HepG2 (cell line): ENCODE data around the gene ABCA2. TPM values are rescaled to one million over a fixed set of nuclear protein-coding genes. Genes with fewer than 3 reads are reported as not detected.

Source experiments
- ATAC-seq: fragments of 200-7000 bp; cut with Tn5 transposase; 3 replicates; pipeline ENCODE4 v1.9.1; 2020; ENCODE audit warnings: mild to moderate bottlenecking, moderate library complexity
- BruUV-seq: library from RNA; stranded (reverse); fragments of 400-500 nt; replicated peaks from 2 replicates; lab custom pipeline; 2021; lab: Mats Ljungman, UMichigan
- CTCF ChIA-PET: fragments of 300-600 bp; formaldehyde crosslinking; extraction: SDS; loops from one replicate; lab custom pipeline; 2021; ENCODE audit warnings: low total read pairs, inconsistent platforms, low intra/inter-chr PET ratio; lab: Yijun Ruan, JAX
- POLR2A ChIA-PET: fragments of 350-600 bp; sonication (Branson Sonifier 250); formaldehyde crosslinking; loops from one replicate; lab custom pipeline; 2020; ENCODE audit warnings: antibody characterized with exemption, inconsistent platforms; lab: Yijun Ruan, JAX
- DNase-seq: peaks from one replicate; pipeline ENCODE4 v3.0.0-alpha.2; 2015; ENCODE audit warnings: low spot score
- FAIRE-seq: peaks from 3 replicates; lab custom pipeline; 2011; peaks lifted over from hg19 to GRCh38; lab: Jason Lieb, UNC
- H2AFZ ChIP-seq: one replicate; pipeline ENCODE4 v1.6.1; 2011; ENCODE audit warnings: low read length, inconsistent platforms
- H3K27ac ChIP-seq: fragments of 300-600 bp; 3 replicates; pipeline ENCODE4 v1.8.0; 2011; ENCODE audit warnings: mixed run types, mild to moderate bottlenecking, mixed read lengths, low read length, inconsistent platforms; ENCODE audit not compliant: insufficient read depth; ENCODE audit errors: extremely low read length
- H3K27me3 ChIP-seq, 2 experiments: fragments of 200-600 bp in 1 of 2; 2 replicates in 1 of 2; 3 replicates in 1 of 2; pipeline versions ENCODE4 v1.6.0 to v1.8.0; 2011; ENCODE audit warnings: low read length in 2 of 2, mild to moderate bottlenecking in 2 of 2, moderate library complexity in 2 of 2, inconsistent platforms in 1 of 2; ENCODE audit not compliant: insufficient read depth in 2 of 2, control insufficient read depth in 1 of 2
- H3K36me3 ChIP-seq, 2 experiments: fragments of 200-600 bp in 1 of 2; replicated peaks in 1 of 2; 2 replicates in 1 of 2; 3 replicates in 1 of 2; pipeline versions ENCODE4 v1.5.1 to v1.8.0; 2011; ENCODE audit warnings: low read length in 2 of 2, inconsistent platforms in 1 of 2; ENCODE audit not compliant: insufficient read depth in 2 of 2, control insufficient read depth in 1 of 2
- H3K4me1 ChIP-seq: 2 replicates; pipeline ENCODE4 v1.5.1; 2012; ENCODE audit warnings: low read length, inconsistent platforms; ENCODE audit not compliant: insufficient read depth
- H3K4me2 ChIP-seq: 2 replicates; pipeline ENCODE4 v1.6.0; 2011; ENCODE audit warnings: low read depth, low read length, inconsistent platforms
- H3K4me3 ChIP-seq, 3 experiments: fragments of 200-600 bp in 1 of 3; sonication (generic), shearing (Covaris generic) in 1 of 3; replicated peaks in 1 of 3; 2 replicates each; pipeline ENCODE4 v1.5.1; 2011 to 2016; ENCODE audit warnings: low read length in 3 of 3, inconsistent platforms in 2 of 3, low read depth in 2 of 3, mild to moderate bottlenecking in 2 of 3, control low read depth in 1 of 3, mixed read lengths in 1 of 3; ENCODE audit not compliant: insufficient read depth in 1 of 3
- H3K79me2 ChIP-seq: one replicate; pipeline ENCODE4 v1.6.1; 2011; ENCODE audit warnings: low read length, inconsistent platforms; ENCODE audit not compliant: insufficient read depth
- H3K9ac ChIP-seq: 2 replicates; pipeline ENCODE4 v1.6.0; 2011; ENCODE audit warnings: mild to moderate bottlenecking, low read depth, low read length, inconsistent platforms; ENCODE audit not compliant: insufficient read depth
- H3K9me3 ChIP-seq: 2 replicates; pipeline ENCODE4 v1.5.1; 2012; ENCODE audit warnings: mild to moderate bottlenecking, low read length
- H4K20me1 ChIP-seq: 2 replicates; pipeline ENCODE4 v1.6.0; 2011; ENCODE audit warnings: inconsistent platforms, mild to moderate bottlenecking, low read length, moderate library complexity; ENCODE audit not compliant: insufficient read depth
- AKAP8 ChIP-seq: sonication (generic); formaldehyde crosslinking; IDR thresholded peaks from 2 replicates; pipeline ENCODE4 v1.5.1; 2020; ENCODE audit warnings: mild to moderate bottlenecking, missing genetic modification reagents
- ARID2 ChIP-seq: sonication (generic); formaldehyde crosslinking; IDR thresholded peaks from 2 replicates; pipeline ENCODE4 v1.8.1; 2022; ENCODE audit warnings: mild to moderate bottlenecking, missing genetic modification reagents, borderline replicate concordance
- ARNT2 ChIP-seq: sonication (generic); formaldehyde crosslinking; IDR thresholded peaks from 2 replicates; pipeline ENCODE4 v1.8.0; 2022; ENCODE audit warnings: mild to moderate bottlenecking, low read depth, missing genetic modification reagents, moderate library complexity
- DNMT3B ChIP-seq: conservative IDR thresholded peaks from 2 replicates; pipeline ENCODE4 v1.6.1; 2016; ENCODE audit warnings: missing biosample characterization, control low read depth
- FOXJ3 ChIP-seq: sonication (generic); formaldehyde crosslinking; IDR thresholded peaks from 2 replicates; pipeline ENCODE4 v1.4.0; 2020; ENCODE audit warnings: missing genetic modification reagents, mild to moderate bottlenecking, borderline replicate concordance
- MXI1 ChIP-seq: IDR thresholded peaks from 3 replicates; pipeline ENCODE4 v1.6.1; 2012; ENCODE audit warnings: low read depth, low read length, inconsistent platforms, borderline replicate concordance
- SP5 ChIP-seq: IDR thresholded peaks from 2 replicates; pipeline ENCODE4 v1.6.1; 2016; ENCODE audit warnings: low read depth, borderline replicate concordance
- ZNF326 ChIP-seq: sonication (generic); formaldehyde crosslinking; IDR thresholded peaks from 2 replicates; pipeline ENCODE4 v1.4.0; 2020; ENCODE audit warnings: missing genetic modification reagents, borderline replicate concordance
- ZNF350 ChIP-seq: sonication (generic); formaldehyde crosslinking; IDR thresholded peaks from 2 replicates; pipeline ENCODE4 v1.4.0; 2020; ENCODE audit warnings: mild to moderate bottlenecking, low read depth, missing genetic modification reagents, borderline replicate concordance
- ZNF496 ChIP-seq: sonication (generic); formaldehyde crosslinking; IDR thresholded peaks from 2 replicates; pipeline ENCODE4 v1.8.1; 2023; ENCODE audit warnings: mild to moderate bottlenecking, moderate library complexity, missing genetic modification reagents; ENCODE audit not compliant: insufficient replicate concordance
- ZNF720 ChIP-seq: sonication (generic); formaldehyde crosslinking; IDR thresholded peaks from 2 replicates; pipeline ENCODE4 v1.4.0; 2020; ENCODE audit warnings: missing genetic modification reagents
- WGBS: methylation state at CpG from one replicate; pipeline ENCODE4 v1.1.6; 2017; ENCODE audit warnings: low lambda C conversion rate; 5-methylcytosine and 5-hydroxymethylcytosine counted together
- in situ Hi-C: cut with HindIII; loops from 2 replicates; pipeline ENCODE4 v1.10.0; 2017; ENCODE audit warnings: low pct_unique_long_range_greater_than_20kb; ENCODE audit not compliant: extremely low pct_ligation_motif_present
- intact Hi-C: fragments of 100-400 bp; cut with micrococcal nuclease; formaldehyde crosslinking; loops from one replicate; pipeline ENCODE4 v1.10.0; 2022; ENCODE audit not compliant: unreplicated experiment
- polyA plus RNA-seq, 8 experiments: library from polyadenylated mRNA; depleted of rRNA in 3 of 8; stranded (reverse) in 7 of 8; unstranded in 1 of 8; fragments of >200 nt; fragmentation: Illumina TruSeq in 4 of 8; extraction: Trizol in 4 of 8; gene quantifications; 2 replicates each; pipeline versions ENCODE4 v1.2.1 to v1.2.3, GENCODE V29; 2011 to 2016; ENCODE audit warnings: low read depth in 4 of 8, missing spikeins in 1 of 8, mixed read lengths in 1 of 8; ENCODE audit not compliant: insufficient read depth in 1 of 8
- total RNA-seq, 5 experiments: library from RNA; depleted of rRNA; stranded (reverse); fragments of >200 nt; fragmentation: Illumina TruSeq; extraction: Trizol; gene quantifications; 2 replicates each; pipeline ENCODE4 v1.2.3, GENCODE V29; 2016; ENCODE audit warnings: low read depth in 1 of 5
- TF ChIP-seq, protein P1 (sequence below): sonication (generic); formaldehyde crosslinking; IDR thresholded peaks from 2 replicates; pipeline ENCODE4 v1.5.0; 2020; ENCODE audit warnings: mild to moderate bottlenecking, missing genetic modification reagents, moderate library complexity
- TF ChIP-seq, protein P2 (sequence below): sonication (generic); formaldehyde crosslinking; IDR thresholded peaks from 2 replicates; pipeline ENCODE4 v1.4.0; 2020; ENCODE audit warnings: mild to moderate bottlenecking, low read depth, missing genetic modification reagents

Gene ABCA2
- total and polyA plus RNA-seq, 2 of the 13 experiments (the other 11 are each of a cell fraction or from before 2014, with no cell fraction given): 2.9 to 19.2 TPM

DNA sequence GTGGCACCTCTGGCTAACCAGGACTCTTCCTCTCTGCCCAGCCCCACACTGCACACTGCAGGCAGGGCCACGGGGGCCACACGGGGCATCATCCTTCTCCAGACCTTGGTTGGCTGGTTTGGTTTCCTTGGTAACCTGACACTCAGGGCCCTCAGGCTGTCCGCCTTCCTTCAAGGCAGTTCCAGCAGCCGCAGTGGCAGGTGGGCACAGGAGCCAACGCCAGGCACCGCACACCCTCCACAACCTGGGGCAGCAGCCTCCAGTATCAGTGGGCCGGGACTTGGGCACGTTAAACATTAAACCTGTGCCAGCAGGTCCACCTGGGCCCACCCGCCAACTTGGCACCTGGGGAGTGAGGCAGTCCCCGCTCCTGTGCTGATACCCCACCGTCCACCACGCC, 16.0 kb upstream of the ABCA2 start:
- BruUV-seq: no TSS peak
- WGBS: 78% methylated on average over 3 of the region's 12 CpGs
- no peak for DNase-seq
- no peaks in the 10 kb centered on the region for H3K9me3 ChIP-seq
- H4K20me1 ChIP-seq: peaks cover 3% of the 10 kb centered on the region; the same call in 1 of the 2 replicates
- no peak for ATAC-seq
- no peaks in the 10 kb centered on the region for H3K79me2 ChIP-seq
- no peak overlapping the region for H3K27ac ChIP-seq
- no peak overlapping the region for H2AFZ ChIP-seq
- H3K4me3 ChIP-seq: no peak overlapping the region
- no peaks in the 10 kb centered on the region for H3K36me3 ChIP-seq
- POLR2A ChIA-PET: no interaction called here
- H3K9ac ChIP-seq: no peak overlapping the region
- intact Hi-C loops: no loop called here
- H3K4me1 ChIP-seq: peaks cover 25% of the 10 kb centered on the region
- CTCF ChIA-PET: no interaction called here
- peaks cover 3 to 27% of the 10 kb centered on the region in 2 experiments; a peak in 4 of 5 replicates for H3K27me3 ChIP-seq
- H3K4me2 ChIP-seq: peak overlapping the region; percentile 84; the same call in 1 of the 2 replicates
- no peak for FAIRE-seq
- TF ChIP-seq ARNT2 (CRISPR knock-in tag) (no peak), ARID2 (no peak), ZNF326 (no peak), MXI1 (no peak), FOXJ3 (CRISPR knock-in tag) (no peak), SP5 (no peak), ZNF720 (CRISPR knock-in tag) (no peak), ZNF496 (CRISPR knock-in tag) (no peak), AKAP8 (CRISPR knock-in tag) (no peak), DNMT3B (CRISPR knock-in tag) (no peak), ZNF350 (no peak)
- TF ChIP-seq, protein P1, sequence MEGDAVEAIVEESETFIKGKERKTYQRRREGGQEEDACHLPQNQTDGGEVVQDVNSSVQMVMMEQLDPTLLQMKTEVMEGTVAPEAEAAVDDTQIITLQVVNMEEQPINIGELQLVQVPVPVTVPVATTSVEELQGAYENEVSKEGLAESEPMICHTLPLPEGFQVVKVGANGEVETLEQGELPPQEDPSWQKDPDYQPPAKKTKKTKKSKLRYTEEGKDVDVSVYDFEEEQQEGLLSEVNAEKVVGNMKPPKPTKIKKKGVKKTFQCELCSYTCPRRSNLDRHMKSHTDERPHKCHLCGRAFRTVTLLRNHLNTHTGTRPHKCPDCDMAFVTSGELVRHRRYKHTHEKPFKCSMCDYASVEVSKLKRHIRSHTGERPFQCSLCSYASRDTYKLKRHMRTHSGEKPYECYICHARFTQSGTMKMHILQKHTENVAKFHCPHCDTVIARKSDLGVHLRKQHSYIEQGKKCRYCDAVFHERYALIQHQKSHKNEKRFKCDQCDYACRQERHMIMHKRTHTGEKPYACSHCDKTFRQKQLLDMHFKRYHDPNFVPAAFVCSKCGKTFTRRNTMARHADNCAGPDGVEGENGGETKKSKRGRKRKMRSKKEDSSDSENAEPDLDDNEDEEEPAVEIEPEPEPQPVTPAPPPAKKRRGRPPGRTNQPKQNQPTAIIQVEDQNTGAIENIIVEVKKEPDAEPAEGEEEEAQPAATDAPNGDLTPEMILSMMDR (CRISPR knock-in tag): no peak
- TF ChIP-seq, protein P2, sequence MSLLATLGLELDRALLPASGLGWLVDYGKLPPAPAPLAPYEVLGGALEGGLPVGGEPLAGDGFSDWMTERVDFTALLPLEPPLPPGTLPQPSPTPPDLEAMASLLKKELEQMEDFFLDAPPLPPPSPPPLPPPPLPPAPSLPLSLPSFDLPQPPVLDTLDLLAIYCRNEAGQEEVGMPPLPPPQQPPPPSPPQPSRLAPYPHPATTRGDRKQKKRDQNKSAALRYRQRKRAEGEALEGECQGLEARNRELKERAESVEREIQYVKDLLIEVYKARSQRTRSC (CRISPR knock-in tag): no peak
- TF ChIP-seq, all 625 proteins: peak for 0
- in situ Hi-C loops: loop anchor here (10.0 kb wide), 1 partner anchor 269 kb away; no protein-coding TSS in a partner anchor
